Lower leg skin (tissue), 3 donors: ENCODE results near the gene IMPDH1.

Experiments used
- POLR2A ChIP-seq, 2 donors: fragments of 450-650 bp; IDR thresholded peaks; one replicate each; pipeline ENCODE4 v1.6.1; 2016 to 2017; ENCODE audit warnings: antibody characterized with exemption in 2 of 2, mild to moderate bottlenecking in 1 of 2, moderate library complexity in 1 of 2
- TF ChIP-seq, protein P1 (sequence below), 3 donors: fragments of 450-650 bp; IDR thresholded peaks; one replicate each; pipeline ENCODE4 v1.5.1; 2016; ENCODE audit warnings: antibody characterized with exemption in 3 of 3, mild to moderate bottlenecking in 3 of 3, moderate library complexity in 2 of 3

DNA sequence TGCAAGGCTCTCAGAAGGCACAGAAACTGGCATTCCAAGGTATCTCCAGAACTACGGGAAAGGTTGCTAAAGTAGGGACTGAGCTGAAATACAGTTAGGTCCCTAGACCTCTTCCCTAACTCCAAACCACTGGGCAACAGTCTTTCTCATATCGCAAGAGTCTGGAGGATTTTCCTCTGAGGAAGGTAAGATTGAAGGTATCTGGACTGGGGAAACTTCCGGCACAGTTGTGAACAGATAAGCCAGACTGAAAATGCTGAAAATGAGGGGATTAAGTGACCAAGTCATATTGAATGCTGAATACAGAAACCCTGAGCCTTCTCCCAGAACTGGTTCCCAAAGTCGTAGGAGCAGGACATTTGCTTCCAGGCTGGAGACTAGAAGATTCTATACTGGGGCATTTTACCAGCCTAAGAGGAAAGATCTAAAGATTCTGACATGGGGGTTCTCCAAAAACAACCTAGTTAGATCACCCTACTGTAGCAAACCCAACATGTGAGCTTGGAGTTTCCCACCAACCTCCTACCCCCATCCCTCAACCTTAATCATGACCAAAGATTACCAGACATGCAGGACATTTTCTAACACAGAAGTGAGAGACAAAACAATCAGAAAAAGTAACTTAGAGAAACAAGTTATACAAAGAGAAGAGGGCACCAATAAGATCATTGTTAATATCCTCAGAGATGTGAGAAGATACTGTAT, 45.5 kb downstream of the IMPDH1 start:
- TF ChIP-seq, protein P1, sequence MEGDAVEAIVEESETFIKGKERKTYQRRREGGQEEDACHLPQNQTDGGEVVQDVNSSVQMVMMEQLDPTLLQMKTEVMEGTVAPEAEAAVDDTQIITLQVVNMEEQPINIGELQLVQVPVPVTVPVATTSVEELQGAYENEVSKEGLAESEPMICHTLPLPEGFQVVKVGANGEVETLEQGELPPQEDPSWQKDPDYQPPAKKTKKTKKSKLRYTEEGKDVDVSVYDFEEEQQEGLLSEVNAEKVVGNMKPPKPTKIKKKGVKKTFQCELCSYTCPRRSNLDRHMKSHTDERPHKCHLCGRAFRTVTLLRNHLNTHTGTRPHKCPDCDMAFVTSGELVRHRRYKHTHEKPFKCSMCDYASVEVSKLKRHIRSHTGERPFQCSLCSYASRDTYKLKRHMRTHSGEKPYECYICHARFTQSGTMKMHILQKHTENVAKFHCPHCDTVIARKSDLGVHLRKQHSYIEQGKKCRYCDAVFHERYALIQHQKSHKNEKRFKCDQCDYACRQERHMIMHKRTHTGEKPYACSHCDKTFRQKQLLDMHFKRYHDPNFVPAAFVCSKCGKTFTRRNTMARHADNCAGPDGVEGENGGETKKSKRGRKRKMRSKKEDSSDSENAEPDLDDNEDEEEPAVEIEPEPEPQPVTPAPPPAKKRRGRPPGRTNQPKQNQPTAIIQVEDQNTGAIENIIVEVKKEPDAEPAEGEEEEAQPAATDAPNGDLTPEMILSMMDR (IDR thresholded peaks at IDR 0.05) = no peak
- no peak for TF ChIP-seq POLR2A (IDR thresholded peaks at IDR 0.05)
